GM12875 (cell line): ENCODE results near the gene DNAJB14.

ENCODE experiments used
- H3K4me3 ChIP-seq: one replicate; pipeline ENCODE4 v1.5.1; 2011; ENCODE audit warnings: low read depth, low read length, control low read depth
- CTCF ChIP-seq: IDR thresholded peaks from 2 replicates; pipeline ENCODE4 v1.5.1; 2011; ENCODE audit warnings: low read depth, mild to moderate bottlenecking, control low read depth, inconsistent platforms, low read length, moderate library complexity, borderline replicate concordance; ENCODE audit not compliant: insufficient read depth

DNAJB14 gene

DNA sequence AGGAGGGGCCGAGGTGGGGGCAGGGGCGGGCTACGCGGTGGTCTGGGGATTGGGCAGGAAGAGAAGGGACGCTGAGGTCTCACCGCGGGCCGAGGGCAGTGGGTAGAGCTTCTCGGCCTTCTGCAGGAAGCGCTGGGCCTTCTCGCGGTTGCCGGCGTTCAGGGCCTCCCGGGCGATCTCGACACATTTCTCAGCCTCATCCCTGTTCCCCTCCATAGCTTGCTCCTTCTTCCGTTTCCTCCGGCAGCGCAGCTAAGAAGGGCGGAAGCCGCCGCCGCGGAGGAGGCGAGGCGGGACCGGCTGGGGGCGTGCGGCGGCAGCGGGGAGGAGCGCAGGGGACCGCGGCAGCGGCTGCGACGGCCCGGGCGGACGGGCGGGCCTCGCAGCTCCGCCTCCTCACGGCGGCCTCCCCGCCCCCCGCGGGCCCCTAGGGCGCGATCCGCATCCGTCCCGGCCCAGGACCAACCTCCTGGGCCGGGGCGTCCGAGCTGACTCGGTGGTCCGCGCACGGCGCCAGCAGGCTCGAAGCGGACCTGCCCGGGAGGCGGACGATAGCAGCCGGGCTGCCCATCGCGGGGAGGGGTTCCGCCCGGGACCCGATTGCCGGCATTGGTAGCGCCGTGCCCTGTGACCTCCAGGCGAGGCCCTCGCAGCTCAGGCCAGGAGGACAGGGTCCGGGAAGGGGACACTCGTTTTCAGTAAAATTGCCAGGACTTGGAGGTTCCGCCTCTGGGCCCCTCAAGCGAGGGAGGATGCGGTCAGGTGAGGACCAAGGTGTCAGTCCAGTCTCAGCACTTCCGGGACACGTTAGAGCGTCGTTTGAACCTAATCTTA is at the start of gene DNAJB14:
TSS of gene DNAJB14 (minus strand) at position 263 of the 834 bp plus-strand sequence. CDS start at position 216, 47 bp downstream.
- TF ChIP-seq CTCF, result no peak

DNA sequence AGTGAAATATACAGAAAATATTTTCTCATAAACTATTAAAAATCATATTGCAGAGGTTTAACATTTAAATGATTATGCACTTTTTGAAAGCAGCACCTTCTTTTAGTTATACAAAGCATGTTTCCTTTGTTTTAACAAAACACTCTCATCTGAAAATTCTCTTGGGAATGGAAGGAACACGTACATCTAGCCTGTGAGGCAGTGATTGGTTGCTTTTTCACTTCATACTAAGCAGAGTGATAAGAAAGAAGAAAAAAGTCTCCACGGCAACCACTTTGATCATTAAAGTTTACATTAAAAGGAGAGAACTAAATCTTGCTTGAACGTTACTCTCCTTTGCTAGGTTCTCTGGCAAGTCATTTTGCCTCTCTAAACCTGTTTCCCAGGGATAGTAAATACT is 45.3 kb upstream of the DNAJB14 start:
- no peak overlapping the region for H3K4me3 ChIP-seq
- TF ChIP-seq CTCF, result no peak

More for the DNA sequence above, at the start of gene DNAJB14:
- peak within 1 kb of the TSS; percentile 91 for H3K4me3 ChIP-seq

GRCh38 chr4:99987681-99988080 is 41.3 kb upstream of the DNAJB14 start:
- H3K4me3 ChIP-seq, result no peak overlapping the region
- no peak for TF ChIP-seq CTCF

DNA sequence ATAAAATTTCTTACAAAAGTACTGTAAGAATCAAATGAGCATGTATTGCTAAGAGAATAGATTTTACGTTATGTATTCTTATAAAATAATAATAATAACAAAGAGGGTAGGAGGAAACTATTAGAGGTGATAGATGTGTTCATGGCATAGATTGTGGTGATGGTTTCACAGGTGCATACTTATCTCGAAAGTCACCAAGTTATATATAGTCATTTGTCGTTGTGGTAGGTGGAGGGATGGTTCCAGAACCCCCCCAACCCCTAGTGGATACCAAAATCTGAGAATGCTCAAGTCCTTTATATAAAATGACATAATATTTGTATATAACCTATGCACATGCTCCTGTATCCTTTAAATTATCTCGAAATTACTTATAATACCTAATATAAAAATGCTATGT is 40.4 kb upstream of the DNAJB14 start:
- no peak for TF ChIP-seq CTCF
- no peak overlapping the region for H3K4me3 ChIP-seq

- TF ChIP-seq CTCF, result no peak
- no peak overlapping the region for H3K4me3 ChIP-seq
These were observed 37.0 kb upstream of the DNAJB14 start for GRCh38 chr4:99983289-99983943.

DNA sequence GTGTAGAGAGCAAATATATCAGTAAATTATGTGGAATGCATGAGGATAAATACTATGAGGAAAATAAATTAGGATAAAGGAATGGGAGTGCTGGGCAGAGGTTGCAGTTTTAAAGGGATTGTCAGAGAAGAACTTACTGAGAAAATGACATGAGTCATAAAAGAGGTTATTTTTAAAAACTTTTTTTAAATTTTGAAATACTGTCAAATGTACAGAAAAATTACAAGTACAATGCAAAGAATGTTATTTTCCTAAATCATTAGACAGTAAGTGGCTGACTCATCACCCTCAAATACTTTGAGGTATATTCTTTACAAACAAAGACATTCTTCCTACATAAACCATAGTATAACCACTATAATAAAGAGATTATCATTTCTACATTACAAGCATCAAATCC is 33.5 kb upstream of the DNAJB14 start:
- no peak for TF ChIP-seq CTCF
- H3K4me3 ChIP-seq, result no peak overlapping the region
